GM21381 (cell line): Measurements from ENCODE around the gene AGBL4.
"Not testable (repeated sequence)": the region's sequence is repeated elsewhere in the genome, so short reads cannot be mapped to it uniquely, and the experiment has no call there.

Experiments
- ATAC-seq: cut with Tn5 transposase; IDR thresholded peaks from one replicate; pipeline ENCODE4 v1.9.1; 2021; ENCODE audit warnings: mild to moderate bottlenecking, moderate library complexity; ENCODE audit not compliant: unreplicated experiment

Gene AGBL4

GRCh38 chr1:49050041-49050440, 973.7 kb downstream of the AGBL4 start:
- no peak for ATAC-seq

DNA sequence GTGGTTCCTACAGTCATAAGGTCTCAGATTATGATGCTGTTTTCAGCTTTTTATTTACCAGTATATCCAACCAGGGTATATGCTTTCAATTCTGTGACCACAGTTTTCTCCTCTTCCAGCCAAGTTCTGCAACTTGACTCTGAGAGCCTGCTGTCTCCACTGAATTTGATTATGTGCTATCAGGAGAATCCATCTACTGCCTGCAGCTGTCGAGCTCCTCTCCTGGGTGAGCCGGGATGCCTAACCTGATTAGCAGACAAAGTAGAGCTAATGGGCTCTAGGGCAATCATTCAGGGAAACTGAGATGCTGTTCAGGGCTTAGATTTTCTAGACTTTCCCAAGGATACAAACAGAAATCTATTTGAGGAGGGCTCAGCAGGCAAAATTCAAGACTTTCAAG, 975.6 kb downstream of the AGBL4 start:
- no peak for ATAC-seq

DNA sequence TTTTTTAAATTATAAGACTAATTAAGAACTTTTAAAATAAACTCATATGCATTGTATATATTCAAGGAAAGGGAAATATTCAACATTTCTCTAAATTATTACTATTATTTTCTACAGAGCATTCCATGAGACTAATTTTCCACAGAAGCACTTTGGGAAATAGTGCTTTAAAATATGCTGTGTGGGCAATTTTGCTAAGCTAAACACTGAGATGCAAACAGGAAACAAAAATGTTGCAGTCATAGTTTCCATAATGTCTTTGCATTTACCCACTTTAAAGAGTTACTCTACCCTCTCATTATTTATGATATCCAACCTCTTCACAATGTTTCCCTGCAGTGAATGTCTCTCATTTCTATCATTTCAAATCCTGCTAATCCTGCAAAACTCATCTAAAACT, 977.4 kb downstream of the AGBL4 start:
- no peak for ATAC-seq

- ATAC-seq: no peak
Measured at GRCh38 chr1:49045371-49045770, 978.4 kb downstream of the AGBL4 start.

DNA sequence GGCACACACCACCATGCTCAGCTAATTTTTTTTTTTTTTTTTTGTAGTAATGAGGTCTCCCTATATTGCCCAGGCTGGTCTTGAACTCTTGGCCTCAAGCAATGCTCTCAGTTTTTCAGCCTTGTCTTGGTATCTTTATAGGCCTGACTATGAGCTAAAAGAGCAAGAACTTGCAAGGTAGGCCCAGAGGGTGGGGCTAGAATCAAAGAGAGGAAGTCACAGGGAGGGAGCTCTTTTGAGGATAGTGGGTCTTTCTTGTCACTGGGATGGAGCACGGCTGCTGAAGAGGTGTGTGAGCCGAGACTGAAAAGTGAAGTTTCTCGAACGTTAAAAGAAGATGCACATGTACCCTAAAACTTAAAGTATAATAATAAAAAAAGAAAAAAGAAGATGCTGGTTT, 987.1 kb downstream of the AGBL4 start:
- no peak for ATAC-seq

- ATAC-seq: no peak
Measured at GRCh38 chr1:49028396-49028795, 995.4 kb downstream of the AGBL4 start.

DNA sequence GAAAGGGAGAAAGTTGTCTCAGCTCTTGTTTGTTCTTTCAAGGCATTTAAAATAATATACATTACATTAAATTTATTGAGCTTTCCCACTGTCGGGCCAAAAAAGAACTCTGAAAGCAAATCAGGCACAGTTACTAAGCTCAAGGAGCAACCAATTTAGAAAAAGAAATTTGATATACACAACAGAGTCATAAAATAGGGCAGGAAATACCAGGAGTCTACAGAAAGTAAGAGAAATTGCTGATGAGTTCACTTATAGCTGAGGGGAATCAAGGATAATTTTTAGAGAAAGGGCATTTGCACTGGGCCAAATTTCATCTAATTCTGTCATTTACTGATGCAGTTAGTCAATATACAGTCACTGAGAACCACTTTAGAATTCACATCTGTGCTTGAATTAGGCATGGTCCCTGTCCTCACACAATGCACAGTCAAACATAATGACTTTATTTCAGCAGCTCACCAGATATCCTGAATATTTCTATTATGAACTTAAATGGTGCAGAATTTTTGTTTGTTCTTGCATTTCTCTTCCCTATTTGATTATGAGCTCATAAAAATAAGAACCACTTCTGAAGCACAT, 997.4 kb downstream of the AGBL4 start:
- no peak for ATAC-seq

- no peak for ATAC-seq
Measured at GRCh38 chr1:49016030-49016977, 1007.5 kb downstream of the AGBL4 start.

- no peak for ATAC-seq
Measured at GRCh38 chr1:49013079-49013478, 1010.7 kb downstream of the AGBL4 start.

GRCh38 chr1:49002981-49003380, 1020.8 kb downstream of the AGBL4 start:
- ATAC-seq: not testable (repeated sequence)

GRCh38 chr1:48999321-48999720, 1024.4 kb downstream of the AGBL4 start:
- ATAC-seq: no peak

DNA sequence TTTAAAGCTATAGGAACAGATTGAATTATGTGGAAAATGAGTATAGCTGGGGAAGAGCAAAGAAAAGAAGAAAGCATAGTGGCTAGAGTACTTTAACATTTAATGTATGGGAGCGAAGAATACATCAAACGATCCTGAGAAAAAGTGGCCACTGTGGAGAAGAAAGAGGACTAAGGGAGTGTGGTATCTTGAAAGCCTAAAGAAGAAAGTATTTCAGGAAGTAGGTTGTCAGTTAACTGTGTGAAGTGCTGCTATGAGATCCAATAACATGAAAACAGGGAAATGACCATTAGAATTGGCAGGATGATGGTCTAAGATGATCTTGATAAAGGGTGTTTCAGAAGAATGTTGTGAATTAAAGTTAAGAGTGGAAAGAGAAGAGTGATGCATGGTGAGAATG, 1027.4 kb downstream of the AGBL4 start:
- ATAC-seq: no peak

DNA sequence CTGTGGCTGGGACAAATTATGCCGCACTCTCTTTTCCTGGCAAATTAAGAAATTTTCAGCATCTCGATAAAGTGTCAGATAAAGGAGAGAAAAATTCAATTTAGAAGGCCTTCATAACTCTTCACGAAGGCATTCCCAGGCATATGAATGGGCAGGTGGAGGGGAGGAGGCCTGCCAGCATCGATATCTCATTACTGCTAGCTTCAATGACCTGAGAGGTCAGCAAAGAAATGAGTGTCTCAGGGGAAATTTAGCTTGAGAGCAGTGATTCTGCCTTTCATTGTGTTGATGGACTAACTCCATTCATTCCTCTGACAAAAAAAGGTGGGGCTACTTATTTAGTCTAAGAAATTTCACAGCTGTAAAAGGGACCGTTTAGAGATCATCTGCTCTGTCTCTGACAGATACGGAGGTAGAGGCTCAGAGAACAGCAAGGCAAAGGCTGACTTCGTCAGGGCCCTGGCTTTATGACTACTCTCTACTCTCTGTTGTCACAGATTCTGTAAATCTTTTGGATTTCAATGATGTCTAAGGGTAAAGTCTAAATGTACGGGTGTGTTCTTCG, 1035.0 kb downstream of the AGBL4 start:
- no peak for ATAC-seq

- no peak for ATAC-seq
Measured at GRCh38 chr1:48979940-48980339, 1043.8 kb downstream of the AGBL4 start.

DNA sequence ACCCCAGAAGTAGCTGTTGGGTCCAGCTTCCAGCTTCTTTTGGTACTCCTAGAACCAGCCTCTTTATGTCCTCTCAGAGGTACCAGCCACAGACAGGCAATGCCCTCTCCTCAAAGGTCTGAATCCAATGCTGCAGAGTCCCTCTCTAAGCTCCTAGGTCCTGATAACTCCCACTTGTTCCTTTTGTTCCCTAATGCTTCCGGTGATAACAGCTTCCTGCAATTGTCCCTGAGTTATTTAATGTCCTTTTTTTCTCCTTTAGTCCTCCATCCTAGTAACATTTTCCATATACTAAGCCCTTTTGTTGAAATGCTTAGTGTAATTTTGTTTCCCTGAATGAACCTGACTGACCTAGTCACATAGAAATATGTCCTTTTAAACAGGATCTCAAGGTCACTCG, 1045.3 kb downstream of the AGBL4 start:
- ATAC-seq: no peak

GRCh38 chr1:48977273-48977672, 1046.5 kb downstream of the AGBL4 start:
- ATAC-seq: no peak

DNA sequence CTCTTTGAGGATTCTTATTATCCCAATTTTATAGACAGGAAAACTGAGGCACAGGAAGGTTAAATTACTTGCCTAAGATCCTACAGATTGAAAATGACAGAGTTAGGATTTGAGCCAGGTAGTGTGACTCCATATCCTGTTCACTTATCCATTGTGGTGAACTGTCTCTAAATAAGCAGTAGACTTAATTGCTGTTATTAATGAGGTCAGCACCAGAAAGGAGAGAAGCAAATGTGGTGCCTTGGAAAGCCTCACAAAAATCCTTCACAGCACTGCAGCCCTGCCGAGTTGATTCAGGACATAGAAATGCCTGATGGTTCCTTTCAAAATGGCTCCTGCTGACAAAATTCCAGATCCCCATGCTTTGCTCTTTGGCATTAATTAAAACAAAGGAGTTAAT, 1053.8 kb downstream of the AGBL4 start:
- no peak for ATAC-seq

- ATAC-seq: no peak
Measured at GRCh38 chr1:48967318-48967717, 1056.4 kb downstream of the AGBL4 start.

DNA sequence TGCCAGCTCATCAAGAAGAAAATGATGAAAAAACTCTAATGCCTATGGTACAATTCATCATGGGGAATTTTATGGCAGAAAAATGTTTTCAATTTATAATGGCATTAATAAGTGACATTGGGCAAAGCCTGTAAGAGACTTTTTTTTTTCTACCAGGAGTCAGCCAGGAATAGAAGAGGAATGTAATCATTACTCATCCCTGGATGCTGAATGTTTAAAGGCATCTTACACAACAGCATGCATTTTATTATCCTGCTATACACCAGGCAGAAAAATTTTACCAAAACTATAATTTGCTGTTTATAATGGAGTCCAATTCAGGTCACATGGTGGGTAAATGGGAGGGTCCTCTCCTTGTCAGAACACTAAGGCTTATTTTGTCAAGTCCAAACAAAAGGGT, 1057.2 kb downstream of the AGBL4 start:
- no peak for ATAC-seq

- no peak for ATAC-seq
Measured at GRCh38 chr1:48960320-48960719, 1063.4 kb downstream of the AGBL4 start.

DNA sequence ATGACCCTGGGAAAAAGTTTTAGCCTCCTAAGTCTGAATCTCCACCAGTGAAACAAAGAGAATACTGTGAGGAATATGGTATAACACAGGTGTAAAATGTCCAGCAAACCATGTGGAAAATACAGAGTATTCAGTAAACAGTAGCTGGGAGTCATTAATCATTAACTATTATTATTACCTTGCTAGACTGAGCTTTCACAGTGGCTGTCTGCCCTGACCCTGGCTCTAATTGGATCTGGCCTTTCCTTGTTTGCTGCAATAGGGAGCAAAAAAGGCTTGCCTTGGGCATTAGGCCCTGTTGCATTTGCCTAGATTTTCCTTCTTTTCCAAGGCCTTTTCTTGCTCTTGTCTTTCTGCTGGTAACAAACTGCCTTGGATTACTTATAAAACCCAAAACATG, 1068.0 kb downstream of the AGBL4 start:
- ATAC-seq: no peak

- ATAC-seq: no peak
Measured at GRCh38 chr1:48953617-48954016, 1070.1 kb downstream of the AGBL4 start.
